ENCODE results near the gene CEP43.

GRCh38 chr6:167045828-167046580, 46.8 kb downstream of the CEP43 start:
- TF ChIP-seq CTCF (conservative IDR thresholded peaks at IDR 0.05) (no peak), EZH2 (IDR thresholded peaks at IDR 0.05; ENCODE audit: low read depth) (no peak)
